Hepatocyte (in vitro differentiated cells): ENCODE data around the gene RBFOX2.

Source experiments
- EZH2phosphoT487 ChIP-seq: fragments of 200-600 bp; sonication (generic); IDR thresholded peaks from one replicate; pipeline ENCODE4 v1.6.1; 2018; ENCODE audit warnings: antibody characterized with exemption, mild to moderate bottlenecking, low read depth, moderate library complexity; ENCODE audit not compliant: unreplicated experiment, severe bottlenecking
- TF ChIP-seq, protein P1 (sequence below): fragments of 200-600 bp; sonication (generic); IDR thresholded peaks from 2 replicates; pipeline ENCODE4 v1.5.1; 2016; ENCODE audit warnings: antibody characterized with exemption, mild to moderate bottlenecking; ENCODE audit not compliant: poor library complexity

DNA sequence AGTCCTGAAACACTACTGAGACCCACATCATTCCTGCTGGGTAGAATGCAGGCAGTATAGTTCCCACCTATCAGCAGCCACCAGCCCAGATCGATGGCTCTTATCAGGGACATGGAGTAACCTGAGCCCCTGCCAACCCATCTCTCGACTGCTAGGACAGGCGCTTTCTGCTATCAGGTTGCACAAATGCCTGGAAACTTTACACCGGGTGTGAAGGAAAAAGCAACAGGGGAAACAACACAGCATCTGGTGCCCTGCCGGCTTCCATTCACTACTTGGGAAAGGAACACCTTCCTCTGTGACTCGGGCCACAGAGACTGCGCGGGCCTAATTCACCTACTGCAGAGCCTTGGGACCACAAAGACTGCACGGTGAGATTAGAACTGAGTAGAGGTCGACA is 18.5 kb downstream of the RBFOX2 start:
- TF ChIP-seq, protein P1, sequence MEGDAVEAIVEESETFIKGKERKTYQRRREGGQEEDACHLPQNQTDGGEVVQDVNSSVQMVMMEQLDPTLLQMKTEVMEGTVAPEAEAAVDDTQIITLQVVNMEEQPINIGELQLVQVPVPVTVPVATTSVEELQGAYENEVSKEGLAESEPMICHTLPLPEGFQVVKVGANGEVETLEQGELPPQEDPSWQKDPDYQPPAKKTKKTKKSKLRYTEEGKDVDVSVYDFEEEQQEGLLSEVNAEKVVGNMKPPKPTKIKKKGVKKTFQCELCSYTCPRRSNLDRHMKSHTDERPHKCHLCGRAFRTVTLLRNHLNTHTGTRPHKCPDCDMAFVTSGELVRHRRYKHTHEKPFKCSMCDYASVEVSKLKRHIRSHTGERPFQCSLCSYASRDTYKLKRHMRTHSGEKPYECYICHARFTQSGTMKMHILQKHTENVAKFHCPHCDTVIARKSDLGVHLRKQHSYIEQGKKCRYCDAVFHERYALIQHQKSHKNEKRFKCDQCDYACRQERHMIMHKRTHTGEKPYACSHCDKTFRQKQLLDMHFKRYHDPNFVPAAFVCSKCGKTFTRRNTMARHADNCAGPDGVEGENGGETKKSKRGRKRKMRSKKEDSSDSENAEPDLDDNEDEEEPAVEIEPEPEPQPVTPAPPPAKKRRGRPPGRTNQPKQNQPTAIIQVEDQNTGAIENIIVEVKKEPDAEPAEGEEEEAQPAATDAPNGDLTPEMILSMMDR, result no peak
- no peak for TF ChIP-seq EZH2phosphoT487
